ENCODE results near the gene TMEM242.
A peak's percentile ranks its signal among the peaks of the same experiment; 100 is the strongest.

TMEM242 gene

DNA sequence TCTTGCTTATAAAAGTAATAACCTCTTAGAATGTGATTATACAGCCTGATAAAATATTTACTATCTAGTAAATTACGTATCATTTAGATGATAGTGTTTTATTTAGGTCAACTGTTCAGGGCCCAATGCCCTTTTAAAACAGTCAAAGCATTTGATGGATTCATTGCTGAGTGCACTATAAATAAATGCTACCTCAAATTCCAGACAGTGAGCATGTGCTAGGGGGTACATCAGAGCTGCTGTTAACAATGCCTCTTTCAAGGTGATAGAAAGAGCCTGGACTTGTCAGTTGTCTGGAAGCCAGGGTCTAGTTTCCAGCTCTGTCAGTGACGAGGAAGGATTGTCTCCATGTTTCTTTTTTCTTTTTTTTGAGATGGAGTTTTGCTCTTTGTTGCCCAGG, 7.5 kb upstream of the TMEM242 start:
- Histone ChIP-seq H2BK120ac (ENCODE audit: low read depth, low read length) (no peak overlapping the region), H3K4me3 (ENCODE audit: low read length) (no peak overlapping the region), H2BK5ac (ENCODE audit: low read length) (no peak overlapping the region), H3K4me1 (ENCODE audit: control insufficient read depth, low read depth, low read length) (no peaks in the 10 kb centered on the region), H2AK5ac (ENCODE audit: low read length) (no peak overlapping the region), H3K18ac (ENCODE audit: low read length) (no peak overlapping the region), H3K9ac (ENCODE audit: low read length) (no peak overlapping the region), H3K23ac (ENCODE audit: low read length) (no peak overlapping the region), H3K56ac (ENCODE audit: low read length) (no peak overlapping the region), H3K79me2 (ENCODE audit: control insufficient read depth, insufficient read depth, low read length) (no peaks in the 10 kb centered on the region), H3K27me3 (ENCODE audit: insufficient read depth, low read length, poor library complexity) (no peaks in the 10 kb centered on the region), H3K4me2 (ENCODE audit: low read length) (no peak overlapping the region), H4K8ac (ENCODE audit: low read depth, low read length) (no peak overlapping the region), H3K4ac (ENCODE audit: low read depth, low read length) (no peak overlapping the region), H3K36me3 (ENCODE audit: control insufficient read depth, insufficient read depth, low read length) (no peaks in the 10 kb centered on the region), H3K27ac (ENCODE audit: low read depth, low read length) (no peak overlapping the region), H2BK15ac (replicated peaks; ENCODE audit: low read depth) (no peak overlapping the region), H4K5ac (ENCODE audit: low read length) (no peak overlapping the region), H3K79me1 (ENCODE audit: low read length) (no peaks in the 10 kb centered on the region)
- no peak for DNase-seq
- WGBS (ENCODE audit: extremely low coverage, insufficient coverage, low lambda C conversion rate), result no CpG with 5 or more reads among the region's 2 CpGs

DNA sequence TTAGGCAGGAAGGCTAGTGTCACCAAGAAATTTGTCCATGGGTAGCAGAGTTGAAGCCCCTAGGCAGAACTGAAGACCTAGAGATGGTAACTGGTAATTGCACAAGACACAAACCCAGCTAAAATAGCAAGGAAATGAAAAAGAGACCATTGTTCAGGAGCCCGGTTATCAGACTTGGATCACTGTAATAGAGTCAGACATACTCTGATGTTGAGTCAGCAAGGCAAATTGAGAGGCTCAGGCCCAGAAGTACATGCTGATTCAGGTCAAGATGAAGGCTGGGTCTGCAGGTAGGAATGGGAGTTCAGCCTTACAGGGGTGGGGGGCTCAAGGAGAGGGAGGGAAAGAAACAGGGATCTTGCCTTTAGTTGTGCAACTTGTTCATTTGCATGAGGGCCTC, 6.5 kb upstream of the TMEM242 start:
- Histone ChIP-seq H3K27me3 (ENCODE audit: insufficient read depth, low read length, poor library complexity) (no peaks in the 10 kb centered on the region), H3K4me1 (ENCODE audit: control insufficient read depth, low read depth, low read length) (no peaks in the 10 kb centered on the region), H2BK15ac (replicated peaks; ENCODE audit: low read depth) (no peak overlapping the region), H3K18ac (ENCODE audit: low read length) (no peak overlapping the region), H3K79me2 (ENCODE audit: control insufficient read depth, insufficient read depth, low read length) (no peaks in the 10 kb centered on the region), H3K27ac (ENCODE audit: low read depth, low read length) (no peak overlapping the region), H2BK120ac (ENCODE audit: low read depth, low read length) (no peak overlapping the region), H3K36me3 (ENCODE audit: control insufficient read depth, insufficient read depth, low read length) (no peaks in the 10 kb centered on the region), H3K9ac (ENCODE audit: low read length) (no peak overlapping the region), H4K8ac (ENCODE audit: low read depth, low read length) (no peak overlapping the region), H2AK5ac (ENCODE audit: low read length) (no peak overlapping the region), H4K5ac (ENCODE audit: low read length) (no peak overlapping the region), H3K23ac (ENCODE audit: low read length) (no peak overlapping the region), H3K56ac (ENCODE audit: low read length) (no peak overlapping the region), H2BK5ac (ENCODE audit: low read length) (no peak overlapping the region), H3K4me3 (ENCODE audit: low read length) (no peak overlapping the region), H3K4me2 (ENCODE audit: low read length) (no peak overlapping the region), H3K4ac (ENCODE audit: low read depth, low read length) (no peak overlapping the region), H3K79me1 (ENCODE audit: low read length) (no peaks in the 10 kb centered on the region)
- peak; percentile 11 for DNase-seq
- no CpG with 5 or more reads among the region's 1 CpG for WGBS (ENCODE audit: extremely low coverage, insufficient coverage, low lambda C conversion rate)

GRCh38 chr6:157328108-157328692, 4.9 kb upstream of the TMEM242 start:
- WGBS (ENCODE audit: extremely low coverage, insufficient coverage, low lambda C conversion rate), result 100% methylated on average over 1 of the region's 5 CpGs
- Histone ChIP-seq H3K4ac (ENCODE audit: low read depth, low read length) (no peak overlapping the region), H4K8ac (ENCODE audit: low read depth, low read length) (no peak overlapping the region), H3K4me2 (ENCODE audit: low read length) (no peak overlapping the region), H3K4me3 (ENCODE audit: low read length) (no peak overlapping the region), H4K5ac (ENCODE audit: low read length) (no peak overlapping the region), H3K27ac (ENCODE audit: low read depth, low read length) (no peak overlapping the region), H3K9ac (ENCODE audit: low read length) (no peak overlapping the region), H2AK5ac (ENCODE audit: low read length) (no peak overlapping the region), H3K56ac (ENCODE audit: low read length) (no peak overlapping the region), H3K27me3 (ENCODE audit: insufficient read depth, low read length, poor library complexity) (no peaks in the 10 kb centered on the region), H3K79me2 (ENCODE audit: control insufficient read depth, insufficient read depth, low read length) (no peaks in the 10 kb centered on the region), H3K4me1 (ENCODE audit: control insufficient read depth, low read depth, low read length) (peaks cover 3% of the 10 kb centered on the region), H3K18ac (ENCODE audit: low read length) (no peak overlapping the region), H2BK120ac (ENCODE audit: low read depth, low read length) (no peak overlapping the region), H3K23ac (ENCODE audit: low read length) (no peak overlapping the region), H2BK5ac (ENCODE audit: low read length) (no peak overlapping the region), H3K79me1 (ENCODE audit: low read length) (no peaks in the 10 kb centered on the region), H3K36me3 (ENCODE audit: control insufficient read depth, insufficient read depth, low read length) (no peaks in the 10 kb centered on the region), H2BK15ac (replicated peaks; ENCODE audit: low read depth) (no peak overlapping the region)
- no peak for DNase-seq

GRCh38 chr6:157326979-157327378, 3.7 kb upstream of the TMEM242 start:
- Histone ChIP-seq H3K79me1 (ENCODE audit: low read length) (no peaks in the 10 kb centered on the region), H3K27ac (ENCODE audit: low read depth, low read length) (no peak overlapping the region), H3K18ac (ENCODE audit: low read length) (no peak overlapping the region), H3K27me3 (ENCODE audit: insufficient read depth, low read length, poor library complexity) (no peaks in the 10 kb centered on the region), H3K4me3 (ENCODE audit: low read length) (no peak overlapping the region), H3K79me2 (ENCODE audit: control insufficient read depth, insufficient read depth, low read length) (peaks cover 2% of the 10 kb centered on the region), H3K9ac (ENCODE audit: low read length) (no peak overlapping the region), H2BK120ac (ENCODE audit: low read depth, low read length) (no peak overlapping the region), H2AK5ac (ENCODE audit: low read length) (no peak overlapping the region), H3K4ac (ENCODE audit: low read depth, low read length) (no peak overlapping the region), H3K23ac (ENCODE audit: low read length) (no peak overlapping the region), H4K8ac (ENCODE audit: low read depth, low read length) (no peak overlapping the region), H2BK15ac (replicated peaks; ENCODE audit: low read depth) (no peak overlapping the region), H3K4me1 (ENCODE audit: control insufficient read depth, low read depth, low read length) (peaks cover 3% of the 10 kb centered on the region), H3K4me2 (ENCODE audit: low read length) (no peak overlapping the region), H3K36me3 (ENCODE audit: control insufficient read depth, insufficient read depth, low read length) (no peaks in the 10 kb centered on the region), H4K5ac (ENCODE audit: low read length) (no peak overlapping the region), H2BK5ac (ENCODE audit: low read length) (no peak overlapping the region), H3K56ac (ENCODE audit: low read length) (no peak overlapping the region)
- DNase-seq, result no peak
- no CpG with 5 or more reads among the region's 6 CpGs for WGBS (ENCODE audit: extremely low coverage, insufficient coverage, low lambda C conversion rate)

DNA sequence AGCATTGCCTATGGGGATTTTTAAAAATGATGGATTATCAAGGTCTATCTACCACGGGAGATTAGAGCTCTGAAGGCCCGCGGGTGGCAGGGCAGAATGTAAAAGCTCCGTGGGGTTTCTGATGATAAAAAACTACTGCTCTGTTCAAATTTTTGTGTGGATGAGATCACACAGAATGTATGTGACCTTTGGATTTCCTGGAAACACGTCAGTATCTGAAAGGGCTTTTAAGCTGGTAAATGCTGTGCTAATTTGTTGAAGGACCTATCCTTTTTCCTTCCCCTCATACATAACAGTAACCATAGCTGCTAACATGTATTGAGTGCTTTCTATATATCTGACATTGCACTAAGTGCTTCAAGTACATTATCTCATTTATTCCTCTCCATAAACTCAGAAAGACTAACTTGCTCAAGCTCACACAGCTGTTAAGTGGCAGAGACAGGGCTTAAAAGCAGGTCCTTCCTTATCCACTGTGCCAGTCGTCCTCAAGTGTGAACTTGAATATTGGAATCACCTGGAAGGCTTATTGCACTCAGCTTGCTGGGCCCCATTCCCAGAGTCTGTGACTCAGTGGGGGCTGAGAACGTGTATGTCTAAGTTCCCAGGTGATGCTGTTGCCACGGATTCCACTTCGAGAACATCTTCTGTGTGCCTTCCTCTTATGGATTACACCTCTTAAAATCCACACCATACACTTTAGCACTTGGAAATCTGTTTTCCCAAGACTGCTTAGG, 1.9 kb upstream of the TMEM242 start:
- Histone ChIP-seq H3K18ac (ENCODE audit: low read length) (no peak overlapping the region), H3K4me1 (ENCODE audit: control insufficient read depth, low read depth, low read length) (peaks cover 3% of the 10 kb centered on the region), H3K4me3 (ENCODE audit: low read length) (no peak overlapping the region), H3K27me3 (ENCODE audit: insufficient read depth, low read length, poor library complexity) (no peaks in the 10 kb centered on the region), H3K9ac (ENCODE audit: low read length) (no peak overlapping the region), H3K4ac (ENCODE audit: low read depth, low read length) (no peak overlapping the region), H3K36me3 (ENCODE audit: control insufficient read depth, insufficient read depth, low read length) (no peaks in the 10 kb centered on the region), H3K27ac (ENCODE audit: low read depth, low read length) (no peak overlapping the region), H2BK15ac (replicated peaks; ENCODE audit: low read depth) (no peak overlapping the region), H4K8ac (ENCODE audit: low read depth, low read length) (no peak overlapping the region), H3K23ac (ENCODE audit: low read length) (no peak overlapping the region), H4K5ac (ENCODE audit: low read length) (no peak overlapping the region), H3K79me2 (ENCODE audit: control insufficient read depth, insufficient read depth, low read length) (peaks cover 2% of the 10 kb centered on the region), H3K56ac (ENCODE audit: low read length) (no peak overlapping the region), H3K79me1 (ENCODE audit: low read length) (no peaks in the 10 kb centered on the region), H3K4me2 (ENCODE audit: low read length) (no peak overlapping the region), H2BK5ac (ENCODE audit: low read length) (no peak overlapping the region), H2BK120ac (ENCODE audit: low read depth, low read length) (no peak overlapping the region), H2AK5ac (ENCODE audit: low read length) (no peak overlapping the region)
- DNase-seq, result no peak
- no CpG with 5 or more reads among the region's 9 CpGs for WGBS (ENCODE audit: extremely low coverage, insufficient coverage, low lambda C conversion rate)

GRCh38 chr6:157323966-157324300, 614 bp upstream of the TMEM242 start:
- Histone ChIP-seq H2BK15ac (replicated peaks; ENCODE audit: low read depth) (no peak overlapping the region), H2BK120ac (ENCODE audit: low read depth, low read length) (no peak overlapping the region), H3K4me1 (ENCODE audit: control insufficient read depth, low read depth, low read length) (peaks cover 3% of the 10 kb centered on the region), H3K23ac (ENCODE audit: low read length) (no peak overlapping the region), H4K8ac (ENCODE audit: low read depth, low read length) (no peak overlapping the region), H3K79me1 (ENCODE audit: low read length) (no peaks in the 10 kb centered on the region), H3K18ac (ENCODE audit: low read length) (peak overlapping the region; percentile 15), H3K79me2 (ENCODE audit: control insufficient read depth, insufficient read depth, low read length) (peaks cover 2% of the 10 kb centered on the region), H4K5ac (ENCODE audit: low read length) (peak overlapping the region; percentile 64), H3K36me3 (ENCODE audit: control insufficient read depth, insufficient read depth, low read length) (no peaks in the 10 kb centered on the region), H3K4ac (ENCODE audit: low read depth, low read length) (peak overlapping the region; percentile 61), H2BK5ac (ENCODE audit: low read length) (no peak overlapping the region), H3K9ac (ENCODE audit: low read length) (peak overlapping the region; percentile 67), H3K27me3 (ENCODE audit: insufficient read depth, low read length, poor library complexity) (no peaks in the 10 kb centered on the region), H3K56ac (ENCODE audit: low read length) (peak overlapping the region; percentile 85), H2AK5ac (ENCODE audit: low read length) (no peak overlapping the region), H3K4me2 (ENCODE audit: low read length) (peak overlapping the region; percentile 65), H3K27ac (ENCODE audit: low read depth, low read length) (peak overlapping the region; percentile 7), H3K4me3 (ENCODE audit: low read length) (peak overlapping the region; percentile 28)
- peak; percentile 92 for DNase-seq
- WGBS (ENCODE audit: extremely low coverage, insufficient coverage, low lambda C conversion rate), result no CpG with 5 or more reads among the region's 20 CpGs
